DOHH2 (cell line): ENCODE data around the gene TMEM54.

Source experiments
- H3F3A ChIP-seq: fragments of 200-600 bp; sonication (generic), shearing (Covaris generic); 2 replicates; pipeline ENCODE4 v1.6.0; 2016; ENCODE audit warnings: antibody characterized with exemption, mild to moderate bottlenecking; ENCODE audit not compliant: control insufficient read depth, insufficient read depth
- H3K27ac ChIP-seq: fragments of 200-600 bp; sonication (generic); 2 replicates; pipeline ENCODE4 v1.5.1; 2014; ENCODE audit warnings: low read depth, mild to moderate bottlenecking, low read length, moderate library complexity
- H3K27me3 ChIP-seq: fragments of 200-600 bp; sonication (generic); 2 replicates; pipeline ENCODE4 v1.6.1; 2014; ENCODE audit warnings: mild to moderate bottlenecking, low read length, mixed read lengths; ENCODE audit not compliant: control insufficient read depth
- H3K36me3 ChIP-seq: fragments of 200-600 bp; sonication (generic); 2 replicates; pipeline ENCODE4 v1.6.1; 2014; ENCODE audit warnings: mild to moderate bottlenecking, low read length, moderate library complexity, mixed read lengths; ENCODE audit not compliant: control insufficient read depth
- H3K4me1 ChIP-seq: fragments of 200-600 bp; sonication (generic); 2 replicates; pipeline ENCODE4 v1.6.1; 2014; ENCODE audit warnings: mild to moderate bottlenecking, low read length, mixed read lengths; ENCODE audit not compliant: control insufficient read depth
- H3K4me2 ChIP-seq: fragments of 200-600 bp; sonication (generic); 2 replicates; pipeline ENCODE4 v1.6.0; 2014; ENCODE audit warnings: mild to moderate bottlenecking, low read length, moderate library complexity
- H3K4me3 ChIP-seq: fragments of 200-600 bp; sonication (generic); 2 replicates; pipeline ENCODE4 v1.5.1; 2014; ENCODE audit warnings: mild to moderate bottlenecking, low read length, mixed read lengths
- H3K79me2 ChIP-seq: fragments of 200-600 bp; sonication (generic); 2 replicates; pipeline ENCODE4 v1.6.1; 2014; ENCODE audit warnings: mild to moderate bottlenecking, low read length, mixed read lengths; ENCODE audit not compliant: control insufficient read depth
- H3K9me2 ChIP-seq: fragments of 200-600 bp; sonication (generic); replicated peaks from 2 replicates; pipeline ENCODE4 v1.6.1; 2014; ENCODE audit warnings: mild to moderate bottlenecking, low read length, mixed read lengths; ENCODE audit not compliant: control insufficient read depth
- H3K9me3 ChIP-seq: fragments of 200-600 bp; sonication (generic); 2 replicates; pipeline ENCODE4 v1.6.1; 2014; ENCODE audit warnings: antibody characterized with exemption, low read length, mixed read lengths; ENCODE audit not compliant: control insufficient read depth, insufficient read depth
- H4K20me1 ChIP-seq: fragments of 200-600 bp; sonication (generic); 2 replicates; pipeline ENCODE4 v1.6.0; 2014; ENCODE audit warnings: low read depth, mild to moderate bottlenecking, antibody characterized with exemption, low read length, moderate library complexity; ENCODE audit not compliant: control insufficient read depth, insufficient read depth
- CTCF ChIP-seq: fragments of 200-600 bp; sonication (generic); IDR thresholded peaks from one replicate; pipeline ENCODE4 v1.5.1; 2014; ENCODE audit warnings: antibody characterized with exemption, mild to moderate bottlenecking, low read depth, low read length; ENCODE audit not compliant: poor library complexity, severe bottlenecking
- EZH2phosphoT487 ChIP-seq: fragments of 200-600 bp; sonication (generic); IDR thresholded peaks from 2 replicates; pipeline ENCODE4 v1.6.1; 2017; ENCODE audit warnings: borderline replicate concordance, mild to moderate bottlenecking, antibody characterized with exemption, low read length, moderate library complexity, mixed read lengths

Gene TMEM54

GRCh38 chr1:32948390-32948722 is 47.2 kb upstream of the TMEM54 start:
- peaks cover 69% of the 10 kb centered on the region for H3K36me3 ChIP-seq

GRCh38 chr1:32947669-32948389 is 46.6 kb upstream of the TMEM54 start:
- Histone ChIP-seq H3K27me3 (no peaks in the 10 kb centered on the region), H3K36me3 (peaks cover 73% of the 10 kb centered on the region), H3K4me3 (no peak overlapping the region), H4K20me1 (no peaks in the 10 kb centered on the region), H3K4me1 (peaks cover 52% of the 10 kb centered on the region), H3K4me2 (no peak overlapping the region), H3K79me2 (peaks cover 61% of the 10 kb centered on the region), H3F3A (peaks cover 7% of the 10 kb centered on the region; the same call in 1 of the 2 replicates), H3K9me3 (no peaks in the 10 kb centered on the region), H3K9me2 (no peaks in the 10 kb centered on the region), H3K27ac (no peak overlapping the region; the same call in 1 of the 2 replicates)
- TF ChIP-seq CTCF (no peak), EZH2phosphoT487 (no peak)

More at GRCh38 chr1:32948390-32948722, 47.2 kb upstream of the TMEM54 start:
- no peaks in the 10 kb centered on the region for H4K20me1 ChIP-seq
- H3K9me3 ChIP-seq = no peaks in the 10 kb centered on the region
- no peak overlapping the region for H3K4me2 ChIP-seq
- TF ChIP-seq CTCF (no peak), EZH2phosphoT487 (no peak)
- H3K79me2 ChIP-seq = peaks cover 66% of the 10 kb centered on the region
- H3K9me2 ChIP-seq = no peaks in the 10 kb centered on the region
- peaks cover 10% of the 10 kb centered on the region for H3F3A ChIP-seq
- H3K27ac ChIP-seq = 0 out of 2 replicates have a peak overlapping the region, but pooled peaks have one; percentile 45
- H3K4me3 ChIP-seq = no peak overlapping the region
- H3K27me3 ChIP-seq = no peaks in the 10 kb centered on the region
- peaks cover 57% of the 10 kb centered on the region for H3K4me1 ChIP-seq

- peaks cover 87% of the 10 kb centered on the region for H3K36me3 ChIP-seq
- H4K20me1 ChIP-seq = no peaks in the 10 kb centered on the region
- H3K27me3 ChIP-seq = no peaks in the 10 kb centered on the region
- peaks cover 46% of the 10 kb centered on the region for H3K79me2 ChIP-seq
- H3F3A ChIP-seq = no peaks in the 10 kb centered on the region
- H3K9me2 ChIP-seq = no peaks in the 10 kb centered on the region
- H3K4me1 ChIP-seq = peaks cover 38% of the 10 kb centered on the region
- no peaks in the 10 kb centered on the region for H3K9me3 ChIP-seq
- H3K4me2 ChIP-seq = no peak overlapping the region
- no peak overlapping the region for H3K27ac ChIP-seq
- H3K4me3 ChIP-seq = no peak overlapping the region
- TF ChIP-seq CTCF (no peak), EZH2phosphoT487 (no peak)
These were observed 45.2 kb upstream of the TMEM54 start for GRCh38 chr1:32946413-32946812.
